GM12892 (cell line): ENCODE measurements around the gene CALHM2.

ENCODE experiments used
- POLR2A ChIP-seq: IDR thresholded peaks from 2 replicates; pipeline ENCODE4 v1.6.1; 2011; ENCODE audit warnings: low read depth, low read length, control low read depth
- POLR2AphosphoS5 ChIP-seq: IDR thresholded peaks from 2 replicates; pipeline ENCODE4 v1.6.1; 2011; ENCODE audit warnings: low read depth, low read length, control low read depth
- TAF1 ChIP-seq: IDR thresholded peaks from 2 replicates; pipeline ENCODE4 v1.6.1; 2011; ENCODE audit warnings: low read depth, mild to moderate bottlenecking, control low read depth, low read length, borderline replicate concordance

DNA sequence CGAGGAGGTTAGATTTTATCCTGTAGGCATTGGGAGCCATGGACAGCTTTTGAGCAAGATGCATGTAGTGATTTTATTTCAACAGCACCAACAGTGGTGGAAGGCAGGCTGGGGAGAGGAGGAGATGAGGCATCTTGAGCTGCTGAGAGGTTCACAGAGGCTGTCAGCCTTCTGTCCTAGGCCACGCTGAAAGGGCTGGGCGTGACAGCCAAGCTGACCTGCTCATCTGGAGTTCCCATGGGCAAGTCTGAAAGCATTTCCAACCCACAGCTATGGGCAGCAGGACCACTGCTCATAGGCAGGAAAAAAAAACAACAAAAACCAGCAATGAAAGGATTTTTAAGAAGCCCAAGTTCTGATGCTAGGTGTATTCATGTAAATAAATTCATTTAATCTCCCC lies 49.0 kb upstream of the CALHM2 start:
- TF ChIP-seq POLR2AphosphoS5 (no peak), POLR2A (no peak), TAF1 (no peak)
